ENCODE measurements around the gene MS4A14.

DNA sequence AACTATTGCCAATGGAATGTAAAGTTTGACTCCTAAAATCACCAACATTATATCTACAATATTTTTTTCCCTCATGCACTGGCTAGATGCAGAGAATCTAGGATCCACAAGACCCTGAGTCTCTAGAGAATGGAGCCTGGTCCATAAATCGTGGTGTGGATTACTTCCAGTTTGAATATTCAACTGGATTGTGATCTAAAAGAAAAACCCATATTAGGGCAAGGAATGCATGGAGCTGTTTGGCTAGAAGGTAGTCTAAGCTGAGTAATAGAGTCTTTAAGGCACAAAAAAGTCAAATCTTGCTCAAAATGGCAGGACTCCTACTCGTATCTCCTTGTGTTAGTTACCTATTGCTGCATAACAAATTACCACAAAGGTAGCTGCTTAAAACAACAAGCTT, 23.8 kb downstream of the MS4A14 start:
- no peak for TF ChIP-seq ZNF274 (IDR thresholded peaks at IDR 0.05; ENCODE audit: borderline replicate concordance, extremely low read depth, low read length)
- TF ChIP-seq RAD21 (IDR thresholded peaks at IDR 0.05 in 1 of 2, conservative IDR thresholded peaks at IDR 0.05 in 1 of 2; ENCODE audit: low read depth in 2 of 2, low read length in 2 of 2) = no peak
- TF ChIP-seq CTCF (IDR thresholded peaks at IDR 0.05; ENCODE audit: control extremely low read depth in 1 of 3, insufficient read depth in 1 of 3, low read depth in 1 of 3, low read length in 3 of 3) = no peak
- TF ChIP-seq CEBPB (IDR thresholded peaks at IDR 0.05; ENCODE audit: low read depth, low read length) = no peak
- no peak for TF ChIP-seq EP300 (IDR thresholded peaks at IDR 0.05; ENCODE audit: borderline replicate concordance in 1 of 2, low read depth in 2 of 2, low read length in 2 of 2)
- TF ChIP-seq RFX5 (IDR thresholded peaks at IDR 0.05; ENCODE audit: borderline replicate concordance, low read depth, low read length) = no peak
- no peak for TF ChIP-seq EGR1 (IDR thresholded peaks at IDR 0.05; ENCODE audit: borderline replicate concordance, low read depth, low read length)
- TF ChIP-seq ATF2 (IDR thresholded peaks at IDR 0.05; ENCODE audit: low read length) = no peak
- TF ChIP-seq, protein P1, sequence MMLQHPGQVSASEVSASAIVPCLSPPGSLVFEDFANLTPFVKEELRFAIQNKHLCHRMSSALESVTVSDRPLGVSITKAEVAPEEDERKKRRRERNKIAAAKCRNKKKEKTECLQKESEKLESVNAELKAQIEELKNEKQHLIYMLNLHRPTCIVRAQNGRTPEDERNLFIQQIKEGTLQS (IDR thresholded peaks at IDR 0.05; ENCODE audit: insufficient read depth, low read depth, low read length) = no peak
- no peak for TF ChIP-seq CREB1 (IDR thresholded peaks at IDR 0.05)
- TF ChIP-seq RXRA (IDR thresholded peaks at IDR 0.05; ENCODE audit: insufficient read depth, low read depth, low read length) = no peak
- no peak for TF ChIP-seq SRF (IDR thresholded peaks at IDR 0.05; ENCODE audit: low read depth, low read length)
- no peak for TF ChIP-seq HDAC2 (IDR thresholded peaks at IDR 0.05; ENCODE audit: borderline replicate concordance in 1 of 2, low read depth in 2 of 2, low read length in 2 of 2)

Measured in H1 (cell line).